PC-3 (cell line): ENCODE results near the gene ANGPTL4. TPM values are rescaled to one million over a fixed set of nuclear protein-coding genes. Genes with fewer than 3 reads are reported as not detected.

Experiments
- ATAC-seq: fragments of 200-7000 bp; cut with Tn5 transposase; 2 replicates; pipeline ENCODE4 v1.9.1; 2020; ENCODE audit warnings: mild to moderate bottlenecking, moderate library complexity
- BruUV-seq: library from RNA; stranded (reverse); fragments of 400-500 nt; replicated peaks from 2 replicates; lab custom pipeline; 2021; lab: Mats Ljungman, UMichigan
- CTCF ChIA-PET: fragments of 300-600 bp; sonication (Branson Sonifier 250); formaldehyde crosslinking; loops from one replicate; lab custom pipeline; 2022; ENCODE audit warnings: antibody characterized with exemption; lab: Charles Lee
- POLR2A ChIA-PET: fragments of 300-600 bp; sonication (Branson Sonifier 250); formaldehyde crosslinking; loops from one replicate; lab custom pipeline; 2022; ENCODE audit warnings: antibody characterized with exemption; ENCODE audit not compliant: unreplicated experiment; lab: Charles Lee
- DNase-seq: peaks from one replicate; pipeline ENCODE4 v3.0.0-alpha.2; 2015
- H2AFZ ChIP-seq: fragments of 300-600 bp; sonication (generic); 2 replicates; pipeline ENCODE4 v1.6.0; 2016; ENCODE audit warnings: antibody characterized with exemption, low read length
- H3F3A ChIP-seq: fragments of 300-600 bp; sonication (generic); one replicate; pipeline ENCODE4 v1.6.0; 2017; ENCODE audit warnings: antibody characterized with exemption, low read length, control low read depth, mild to moderate bottlenecking; ENCODE audit not compliant: unreplicated experiment
- H3K27ac ChIP-seq: fragments of 300-600 bp; sonication (generic); 2 replicates; pipeline ENCODE4 v1.5.1; 2016; ENCODE audit warnings: mild to moderate bottlenecking, low read length
- H3K27me3 ChIP-seq: fragments of 300-600 bp; sonication (generic); 2 replicates; pipeline ENCODE4 v1.6.1; 2016; ENCODE audit warnings: low read length, mixed read lengths
- H3K36me3 ChIP-seq: fragments of 300-600 bp; sonication (generic); 2 replicates; pipeline ENCODE4 v1.6.1; 2016; ENCODE audit warnings: low read depth, mixed run types, low read length, mixed read lengths
- H3K4me1 ChIP-seq: fragments of 300-600 bp; sonication (generic); 2 replicates; pipeline ENCODE4 v1.5.1; 2016; ENCODE audit warnings: low read length; ENCODE audit not compliant: insufficient read depth
- H3K4me2 ChIP-seq: fragments of 300-600 bp; sonication (generic); 2 replicates; pipeline ENCODE4 v1.6.0; 2016; ENCODE audit warnings: low read length
- H3K4me3 ChIP-seq: fragments of 300-600 bp; sonication (generic); 2 replicates; pipeline ENCODE4 v1.5.1; 2016; ENCODE audit warnings: mild to moderate bottlenecking, low read length, mixed read lengths
- H3K79me2 ChIP-seq: fragments of 300-600 bp; sonication (generic); 2 replicates; pipeline ENCODE4 v1.6.1; 2017; ENCODE audit warnings: low read length, mixed read lengths
- H3K9ac ChIP-seq: fragments of 300-600 bp; sonication (generic); 2 replicates; pipeline ENCODE4 v1.6.0; 2016; ENCODE audit warnings: mild to moderate bottlenecking, low read length
- H3K9me2 ChIP-seq: fragments of 300-600 bp; sonication (generic); replicated peaks from 2 replicates; pipeline ENCODE4 v1.6.1; 2016; ENCODE audit warnings: mixed run types, low read length, mixed read lengths
- H3K9me3 ChIP-seq: fragments of 300-600 bp; sonication (generic); 2 replicates; pipeline ENCODE4 v1.6.1; 2016; ENCODE audit warnings: low read length, mixed read lengths
- H4K20me1 ChIP-seq: fragments of 300-600 bp; sonication (generic); 2 replicates; pipeline ENCODE4 v1.6.1; 2016; ENCODE audit warnings: low read length, mixed read lengths
- CTCF ChIP-seq: fragments of 300-600 bp; sonication (generic); conservative IDR thresholded peaks from 2 replicates; pipeline ENCODE4 v1.5.1; 2017; ENCODE audit warnings: antibody characterized with exemption, low read depth, mild to moderate bottlenecking, low read length
- EZH2 ChIP-seq: fragments of 300-600 bp; sonication (generic); IDR thresholded peaks from one replicate; pipeline ENCODE4 v1.6.1; 2017; ENCODE audit warnings: antibody characterized with exemption, mild to moderate bottlenecking, low read length; ENCODE audit not compliant: unreplicated experiment
- EZH2phosphoT487 ChIP-seq: fragments of 300-600 bp; sonication (generic); IDR thresholded peaks from 2 replicates; pipeline ENCODE4 v1.6.1; 2018; ENCODE audit warnings: mild to moderate bottlenecking, antibody characterized with exemption, low read length, borderline replicate concordance
- intact Hi-C: fragments of 100-400 bp; cut with micrococcal nuclease; formaldehyde crosslinking; loops from 2 replicates; pipeline ENCODE4 v1.9.0; 2023
- total RNA-seq: library from RNA; depleted of rRNA; stranded (reverse); fragments of >200 nt; gene quantifications from 2 replicates; pipeline ENCODE4 v1.2.3, GENCODE V29; 2014

ANGPTL4 gene
- total RNA-seq, 1 experiment from 2014 or later, result 6.7 TPM

GRCh38 chr19:8324186-8325050 is 39.5 kb upstream of the ANGPTL4 start:
- Histone ChIP-seq H3K9me3 (no peaks in the 10 kb centered on the region), H3K79me2 (peaks cover 39% of the 10 kb centered on the region), H3K9ac (no peak overlapping the region), H3K4me1 (peaks cover 19% of the 10 kb centered on the region), H3K27ac (no peak overlapping the region), H3F3A (no peaks in the 10 kb centered on the region), H2AFZ (no peak overlapping the region), H3K4me3 (no peak overlapping the region), H3K4me2 (no peak overlapping the region), H3K9me2 (no peaks in the 10 kb centered on the region), H3K27me3 (no peaks in the 10 kb centered on the region), H3K36me3 (peaks cover 21% of the 10 kb centered on the region), H4K20me1 (peaks cover 22% of the 10 kb centered on the region)
- POLR2A ChIA-PET, result no interaction called here
- DNase-seq (peak; percentile 32), ATAC-seq (peak; percentile 16; the same call in 1 of the 2 replicates)
- CTCF ChIA-PET, result interaction anchor here (0.5 to 0.7 kb wide), 3 partner anchors 58 to 99 kb away, joined by 3 to 18 read pairs (median 6); no protein-coding TSS in a partner anchor
- intact Hi-C loops, result no loop called here
- no TSS peak for BruUV-seq
- TF ChIP-seq EZH2 (no peak), CTCF (peak; percentile 40; the same call in 1 of the 2 replicates)

GRCh38 chr19:8325454-8325853 is 38.5 kb upstream of the ANGPTL4 start:
- Histone ChIP-seq H2AFZ (no peak overlapping the region), H3K9me3 (no peaks in the 10 kb centered on the region), H3K36me3 (peaks cover 21% of the 10 kb centered on the region), H3F3A (no peaks in the 10 kb centered on the region), H3K4me1 (peaks cover 11% of the 10 kb centered on the region), H3K9ac (no peak overlapping the region), H3K27ac (no peak overlapping the region), H4K20me1 (peaks cover 22% of the 10 kb centered on the region), H3K9me2 (no peaks in the 10 kb centered on the region), H3K4me2 (no peak overlapping the region), H3K79me2 (peaks cover 29% of the 10 kb centered on the region), H3K27me3 (no peaks in the 10 kb centered on the region), H3K4me3 (no peak overlapping the region)
- DNase-seq (no peak), ATAC-seq (no peak)
- POLR2A ChIA-PET, result no interaction called here
- intact Hi-C loops, result no loop called here
- TF ChIP-seq EZH2 (no peak), EZH2phosphoT487 (no peak), CTCF (no peak)
- CTCF ChIA-PET, result no interaction called here
- BruUV-seq, result no TSS peak

GRCh38 chr19:8329996-8330395 is 34.0 kb upstream of the ANGPTL4 start:
- Histone ChIP-seq H3K9me3 (no peaks in the 10 kb centered on the region), H4K20me1 (no peaks in the 10 kb centered on the region), H3K79me2 (no peaks in the 10 kb centered on the region), H3K4me1 (peaks cover 11% of the 10 kb centered on the region; the same call in 1 of the 2 replicates), H3F3A (no peaks in the 10 kb centered on the region), H2AFZ (no peak overlapping the region), H3K27ac (no peak overlapping the region), H3K36me3 (no peaks in the 10 kb centered on the region), H3K9me2 (no peaks in the 10 kb centered on the region), H3K27me3 (peaks cover 19% of the 10 kb centered on the region), H3K9ac (no peak overlapping the region), H3K4me3 (no peak overlapping the region), H3K4me2 (no peak overlapping the region)
- no TSS peak for BruUV-seq
- no peak for TF ChIP-seq EZH2
- TF ChIP-seq EZH2phosphoT487, result no peak
- TF ChIP-seq CTCF, result no peak
- ChIA-PET CTCF (no interaction called here), POLR2A (no interaction called here)
- DNase-seq (no peak), ATAC-seq (no peak)
- intact Hi-C loops, result no loop called here
